Hematopoietic multipotent progenitor cell treated with erythropoietin and hydrocortisone succinate and interleukin-3 and kit ligand, for 15 days (in vitro differentiated cells): ENCODE measurements around the gene TREX2.

Source experiments
- DNase-seq: peaks from one replicate; pipeline ENCODE4 v3.0.0-alpha.2; 2015; ENCODE audit warnings: low spot score

The TREX2 gene

GRCh38 chrX:153445856-153446635 lies at the start of gene TREX2:
Gene TREX2 (minus strand): TSS chrX:153446056. CDS start chrX:153445430, 626 bp downstream.
- DNase-seq = no peak

- no peak for DNase-seq
These were observed 49.5 kb upstream of the TREX2 start for GRCh38 chrX:153495362-153495751.

- no peak for DNase-seq
These were observed 48.9 kb upstream of the TREX2 start, which contains the start of gene BGN for GRCh38 chrX:153494541-153495361. Gene BGN (plus strand): TSS chrX:153494980. CDS start chrX:153504632, 9,652 bp downstream.

GRCh38 chrX:153494061-153494460 lies 48.2 kb upstream of the TREX2 start:
- DNase-seq = no peak

- no peak for DNase-seq
These were observed 47.2 kb upstream of the TREX2 start for GRCh38 chrX:153493085-153493484.

GRCh38 chrX:153492543-153492942 lies 46.7 kb upstream of the TREX2 start:
- DNase-seq = no peak

GRCh38 chrX:153491918-153492317 lies 46.1 kb upstream of the TREX2 start:
- DNase-seq = no peak

- no peak for DNase-seq
These were observed 45.6 kb upstream of the TREX2 start for GRCh38 chrX:153491351-153491914.

GRCh38 chrX:153490217-153490930 lies 44.5 kb upstream of the TREX2 start:
- no peak for DNase-seq

GRCh38 chrX:153488231-153488914 lies 42.5 kb upstream of the TREX2 start:
- DNase-seq = no peak

GRCh38 chrX:153487590-153488071 lies 41.8 kb upstream of the TREX2 start:
- no peak for DNase-seq

- no peak for DNase-seq
These were observed 40.3 kb upstream of the TREX2 start for GRCh38 chrX:153486171-153486570.

- DNase-seq = no peak
These were observed 39.7 kb upstream of the TREX2 start for GRCh38 chrX:153485396-153486080.

GRCh38 chrX:153482376-153483015 lies 36.6 kb upstream of the TREX2 start:
- no peak for DNase-seq

GRCh38 chrX:153481043-153481442 lies 35.2 kb upstream of the TREX2 start:
- DNase-seq = no peak

- DNase-seq = no peak
These were observed 32.9 kb upstream of the TREX2 start for GRCh38 chrX:153478746-153479145.

- no peak for DNase-seq
These were observed 32.0 kb upstream of the TREX2 start for GRCh38 chrX:153477901-153478300.

GRCh38 chrX:153477364-153477857 lies 31.6 kb upstream of the TREX2 start:
- DNase-seq = no peak

GRCh38 chrX:153476666-153477363 lies 31.0 kb upstream of the TREX2 start:
- DNase-seq = no peak
